HL-60 (cell line): ENCODE results near the gene DDX47.
"Not testable (repeated sequence)": the region's sequence is repeated elsewhere in the genome, so short reads cannot be mapped to it uniquely, and the experiment has no call there.

Experiments used
- DNase-seq, 2 experiments: peaks; one replicate each; pipeline ENCODE4 v3.0.0-alpha.2; 2010 to 2020; ENCODE audit warnings: low read depth in 1 of 2, low spot score in 1 of 2
- H3K27ac ChIP-seq: fragments of 250-450 bp; sonication (Bioruptor Pico); replicated peaks from 2 replicates; pipeline ENCODE4 v1.5.1; 2020; ENCODE audit warnings: mild to moderate bottlenecking, moderate library complexity
- H3K27me3 ChIP-seq: fragments of 250-450 bp; sonication (Bioruptor Pico); 2 replicates; pipeline ENCODE4 v1.5.1; 2021; ENCODE audit warnings: mild to moderate bottlenecking, moderate library complexity; ENCODE audit not compliant: insufficient read depth, poor library complexity, severe bottlenecking
- H3K4me3 ChIP-seq: replicated peaks from 2 replicates; pipeline ENCODE4 v1.5.1; 2011; ENCODE audit warnings: mild to moderate bottlenecking, control low read depth, low read length; ENCODE audit not compliant: insufficient read depth
- GABPA ChIP-seq: IDR thresholded peaks from 2 replicates; pipeline ENCODE4 v1.6.1; 2012; ENCODE audit warnings: low read depth
- POLR2AphosphoS5 ChIP-seq: IDR thresholded peaks from 2 replicates; pipeline ENCODE4 v1.6.1; 2012; ENCODE audit warnings: low read depth
- SPI1 ChIP-seq: IDR thresholded peaks from 2 replicates; pipeline ENCODE4 v1.6.1; 2012; ENCODE audit warnings: low read depth, mild to moderate bottlenecking, borderline replicate concordance
- TF ChIP-seq, protein P1 (sequence below): IDR thresholded peaks from 2 replicates; pipeline ENCODE4 v1.6.1; 2012; ENCODE audit warnings: low read depth; ENCODE audit not compliant: insufficient replicate concordance
- TF ChIP-seq, protein P2 (sequence below): IDR thresholded peaks from one replicate; pipeline ENCODE4 v1.5.1; 2011; ENCODE audit warnings: low read length, control low read depth, inconsistent platforms; ENCODE audit not compliant: insufficient read depth

The DDX47 gene

DNA sequence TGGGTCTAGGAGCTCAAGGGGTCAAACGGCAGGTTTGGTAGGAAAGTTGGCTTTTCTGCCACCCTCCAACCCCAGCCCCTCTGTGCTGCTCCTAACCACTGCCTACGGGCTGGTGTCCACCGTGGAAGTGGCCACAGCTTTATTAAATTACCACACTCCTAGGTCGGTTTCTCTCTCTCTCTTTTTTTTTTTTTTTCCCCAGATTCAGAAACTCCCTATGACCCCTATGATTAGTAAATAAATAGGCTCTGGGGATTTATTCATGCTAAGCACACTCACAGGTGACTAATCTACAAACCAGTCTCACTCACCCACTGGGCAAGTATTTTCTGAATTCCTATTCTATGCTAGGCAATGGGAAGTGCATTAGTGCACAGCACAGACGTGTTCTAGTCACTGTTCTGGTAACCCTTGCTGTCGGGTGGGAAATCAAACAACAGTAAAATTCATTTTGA is 8.7 kb upstream of the DDX47 start:
- DNase-seq, result no peak
- H3K4me3 ChIP-seq, result no peak overlapping the region
- no peak for TF ChIP-seq GABPA
- H3K27ac ChIP-seq, result no peak overlapping the region
- no peaks in the 10 kb centered on the region for H3K27me3 ChIP-seq

DNA sequence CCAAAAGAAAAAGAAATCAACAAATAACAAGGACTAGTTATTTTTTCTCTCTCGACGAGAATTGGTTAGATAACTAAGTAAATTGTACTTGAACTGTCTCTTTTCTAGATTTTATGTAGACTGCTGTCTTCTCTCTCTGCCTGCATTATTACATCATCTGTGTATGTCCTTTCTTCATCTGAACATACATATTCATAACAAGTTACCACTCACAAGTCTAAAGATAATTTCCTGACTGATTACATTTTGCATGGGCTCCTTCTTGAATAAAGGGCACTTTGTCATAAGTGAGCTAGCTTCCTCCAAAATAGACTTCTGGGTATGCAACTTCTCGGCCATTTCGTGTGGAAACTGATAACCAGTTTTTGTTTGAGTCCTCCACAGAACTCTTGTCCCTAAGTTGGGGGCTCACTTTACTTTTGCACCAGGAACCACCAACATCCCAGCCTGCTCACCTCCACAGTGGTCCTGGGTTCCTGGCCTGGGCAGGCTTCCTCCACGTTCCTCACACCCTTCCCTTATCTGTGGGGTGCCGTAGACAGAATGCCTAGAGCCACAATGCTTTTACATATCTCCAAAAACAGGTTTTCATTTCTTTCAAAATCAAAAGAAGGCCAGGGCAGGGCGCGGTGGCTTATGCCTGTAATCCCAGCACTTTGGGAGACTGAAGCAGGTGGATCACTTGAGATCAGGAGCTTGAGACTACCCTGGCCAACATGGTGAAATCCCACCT is 6.2 kb upstream of the DDX47 start:
- no peak overlapping the region for H3K4me3 ChIP-seq
- H3K27me3 ChIP-seq, result no peaks in the 10 kb centered on the region
- no peak for TF ChIP-seq SPI1
- TF ChIP-seq POLR2AphosphoS5, result no peak
- TF ChIP-seq, protein P1, sequence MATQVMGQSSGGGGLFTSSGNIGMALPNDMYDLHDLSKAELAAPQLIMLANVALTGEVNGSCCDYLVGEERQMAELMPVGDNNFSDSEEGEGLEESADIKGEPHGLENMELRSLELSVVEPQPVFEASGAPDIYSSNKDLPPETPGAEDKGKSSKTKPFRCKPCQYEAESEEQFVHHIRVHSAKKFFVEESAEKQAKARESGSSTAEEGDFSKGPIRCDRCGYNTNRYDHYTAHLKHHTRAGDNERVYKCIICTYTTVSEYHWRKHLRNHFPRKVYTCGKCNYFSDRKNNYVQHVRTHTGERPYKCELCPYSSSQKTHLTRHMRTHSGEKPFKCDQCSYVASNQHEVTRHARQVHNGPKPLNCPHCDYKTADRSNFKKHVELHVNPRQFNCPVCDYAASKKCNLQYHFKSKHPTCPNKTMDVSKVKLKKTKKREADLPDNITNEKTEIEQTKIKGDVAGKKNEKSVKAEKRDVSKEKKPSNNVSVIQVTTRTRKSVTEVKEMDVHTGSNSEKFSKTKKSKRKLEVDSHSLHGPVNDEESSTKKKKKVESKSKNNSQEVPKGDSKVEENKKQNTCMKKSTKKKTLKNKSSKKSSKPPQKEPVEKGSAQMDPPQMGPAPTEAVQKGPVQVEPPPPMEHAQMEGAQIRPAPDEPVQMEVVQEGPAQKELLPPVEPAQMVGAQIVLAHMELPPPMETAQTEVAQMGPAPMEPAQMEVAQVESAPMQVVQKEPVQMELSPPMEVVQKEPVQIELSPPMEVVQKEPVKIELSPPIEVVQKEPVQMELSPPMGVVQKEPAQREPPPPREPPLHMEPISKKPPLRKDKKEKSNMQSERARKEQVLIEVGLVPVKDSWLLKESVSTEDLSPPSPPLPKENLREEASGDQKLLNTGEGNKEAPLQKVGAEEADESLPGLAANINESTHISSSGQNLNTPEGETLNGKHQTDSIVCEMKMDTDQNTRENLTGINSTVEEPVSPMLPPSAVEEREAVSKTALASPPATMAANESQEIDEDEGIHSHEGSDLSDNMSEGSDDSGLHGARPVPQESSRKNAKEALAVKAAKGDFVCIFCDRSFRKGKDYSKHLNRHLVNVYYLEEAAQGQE, result no peak
- TF ChIP-seq GABPA, result no peak
- TF ChIP-seq, protein P2, sequence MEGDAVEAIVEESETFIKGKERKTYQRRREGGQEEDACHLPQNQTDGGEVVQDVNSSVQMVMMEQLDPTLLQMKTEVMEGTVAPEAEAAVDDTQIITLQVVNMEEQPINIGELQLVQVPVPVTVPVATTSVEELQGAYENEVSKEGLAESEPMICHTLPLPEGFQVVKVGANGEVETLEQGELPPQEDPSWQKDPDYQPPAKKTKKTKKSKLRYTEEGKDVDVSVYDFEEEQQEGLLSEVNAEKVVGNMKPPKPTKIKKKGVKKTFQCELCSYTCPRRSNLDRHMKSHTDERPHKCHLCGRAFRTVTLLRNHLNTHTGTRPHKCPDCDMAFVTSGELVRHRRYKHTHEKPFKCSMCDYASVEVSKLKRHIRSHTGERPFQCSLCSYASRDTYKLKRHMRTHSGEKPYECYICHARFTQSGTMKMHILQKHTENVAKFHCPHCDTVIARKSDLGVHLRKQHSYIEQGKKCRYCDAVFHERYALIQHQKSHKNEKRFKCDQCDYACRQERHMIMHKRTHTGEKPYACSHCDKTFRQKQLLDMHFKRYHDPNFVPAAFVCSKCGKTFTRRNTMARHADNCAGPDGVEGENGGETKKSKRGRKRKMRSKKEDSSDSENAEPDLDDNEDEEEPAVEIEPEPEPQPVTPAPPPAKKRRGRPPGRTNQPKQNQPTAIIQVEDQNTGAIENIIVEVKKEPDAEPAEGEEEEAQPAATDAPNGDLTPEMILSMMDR, result no peak
- H3K27ac ChIP-seq, result no peak overlapping the region
- no peak for DNase-seq

DNA sequence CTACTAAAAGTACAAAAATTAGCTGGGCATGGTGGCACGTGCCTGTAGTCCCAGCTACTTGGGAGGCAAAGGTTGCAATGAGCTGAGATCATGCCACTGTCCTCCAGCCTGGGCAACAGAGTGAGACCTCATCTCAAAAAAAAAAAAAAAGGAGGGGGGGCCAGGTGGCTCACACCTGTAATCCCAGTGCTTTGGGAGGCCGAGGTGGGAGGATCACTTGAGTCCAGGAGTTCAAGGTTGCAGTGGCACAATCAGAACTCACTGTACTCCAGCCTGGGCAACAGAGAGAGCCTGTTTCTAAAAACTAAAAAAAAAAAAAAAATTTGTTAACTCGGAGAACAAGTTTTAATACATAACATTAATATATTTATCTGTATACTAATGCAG is 5.6 kb upstream of the DDX47 start:
- H3K4me3 ChIP-seq, H3K27me3 ChIP-seq, DNase-seq, H3K27ac ChIP-seq: not testable (repeated sequence)

DNA sequence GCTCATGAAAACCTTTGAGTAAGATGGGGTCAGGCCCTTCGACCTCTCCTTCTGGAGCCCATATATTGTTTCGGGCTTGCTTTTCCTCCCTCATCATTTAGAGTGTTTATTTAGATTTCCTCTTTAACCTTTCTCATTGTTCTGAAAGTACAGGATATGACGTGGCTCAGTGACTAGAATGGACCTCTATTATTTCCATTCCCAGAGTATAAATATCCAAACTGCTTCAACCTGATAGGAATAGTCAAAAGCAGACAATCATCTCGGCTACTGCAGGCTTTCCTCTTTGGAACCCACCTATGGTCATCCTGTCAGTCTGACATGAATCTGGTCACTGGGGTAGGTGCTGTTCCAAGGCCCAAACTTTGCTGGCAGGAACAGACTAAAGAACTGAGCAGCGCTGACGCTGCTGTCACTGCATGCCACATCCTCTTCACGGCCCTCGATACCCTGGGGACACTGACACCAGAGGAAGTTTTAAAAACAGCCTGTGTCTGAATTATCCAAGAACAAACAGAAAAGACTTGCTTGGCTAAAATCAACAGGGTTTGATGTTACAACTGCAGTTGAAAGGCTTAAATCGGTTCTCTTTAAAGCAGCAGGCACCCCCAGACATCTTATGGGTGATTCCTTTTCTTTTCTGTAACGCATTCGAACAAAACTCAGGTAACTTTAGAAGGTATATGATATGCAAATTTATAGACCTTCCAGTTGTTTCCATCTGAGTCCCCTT is 5.0 kb upstream of the DDX47 start:
- no peaks in the 10 kb centered on the region for H3K27me3 ChIP-seq
- TF ChIP-seq, protein P2, result no peak
- TF ChIP-seq, protein P1, result no peak
- no peak for TF ChIP-seq POLR2AphosphoS5
- no peak overlapping the region for H3K4me3 ChIP-seq
- DNase-seq, result peak in 1 of 2 experiments; percentile 44
- no peak overlapping the region for H3K27ac ChIP-seq
